T-helper 22 cell (primary cell): ENCODE measurements around the gene COBL.

ENCODE experiments used
- DNase-seq: peaks from one replicate; pipeline ENCODE4 v3.0.0-alpha.2; 2020; ENCODE audit warnings: low read depth

Gene COBL

DNA sequence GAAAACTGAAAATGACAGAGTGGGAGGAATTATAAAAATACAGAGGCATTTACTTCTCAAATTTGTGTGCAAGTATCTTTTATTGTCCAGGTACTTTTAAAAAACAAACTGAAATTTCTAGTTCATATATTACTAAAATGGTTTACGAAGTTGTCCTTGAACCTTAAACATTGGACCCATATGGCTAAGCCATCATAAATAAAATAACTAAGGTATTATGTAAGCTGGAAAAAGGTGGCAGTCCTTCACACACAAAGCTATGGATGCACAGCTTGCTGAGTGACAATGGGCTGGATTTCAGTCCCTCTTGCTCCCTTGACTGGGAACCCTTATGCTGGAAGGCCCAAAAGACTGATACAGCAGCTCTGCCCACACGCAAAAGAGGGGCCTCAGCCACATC, 66.1 kb downstream of the COBL start:
- no peak for DNase-seq

DNA sequence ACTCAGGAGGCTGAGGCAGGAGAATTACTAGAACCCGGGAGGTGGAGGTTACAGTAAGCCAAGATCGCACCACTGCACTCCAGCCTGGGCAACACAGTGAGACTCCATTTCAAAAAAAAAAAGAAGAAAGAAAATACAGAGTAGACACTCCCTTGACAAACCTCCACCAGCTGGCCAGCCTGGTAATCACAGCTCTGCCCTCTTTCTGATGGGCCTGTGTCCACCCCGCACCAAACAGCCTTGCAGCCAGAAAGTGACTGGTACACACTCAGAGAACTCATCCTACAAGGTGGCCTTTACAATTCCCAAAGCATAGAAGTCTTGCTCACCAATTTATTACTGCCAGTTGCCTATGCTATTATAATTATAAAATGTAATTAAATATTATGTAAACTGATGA, 66.6 kb downstream of the COBL start:
- no peak for DNase-seq

DNA sequence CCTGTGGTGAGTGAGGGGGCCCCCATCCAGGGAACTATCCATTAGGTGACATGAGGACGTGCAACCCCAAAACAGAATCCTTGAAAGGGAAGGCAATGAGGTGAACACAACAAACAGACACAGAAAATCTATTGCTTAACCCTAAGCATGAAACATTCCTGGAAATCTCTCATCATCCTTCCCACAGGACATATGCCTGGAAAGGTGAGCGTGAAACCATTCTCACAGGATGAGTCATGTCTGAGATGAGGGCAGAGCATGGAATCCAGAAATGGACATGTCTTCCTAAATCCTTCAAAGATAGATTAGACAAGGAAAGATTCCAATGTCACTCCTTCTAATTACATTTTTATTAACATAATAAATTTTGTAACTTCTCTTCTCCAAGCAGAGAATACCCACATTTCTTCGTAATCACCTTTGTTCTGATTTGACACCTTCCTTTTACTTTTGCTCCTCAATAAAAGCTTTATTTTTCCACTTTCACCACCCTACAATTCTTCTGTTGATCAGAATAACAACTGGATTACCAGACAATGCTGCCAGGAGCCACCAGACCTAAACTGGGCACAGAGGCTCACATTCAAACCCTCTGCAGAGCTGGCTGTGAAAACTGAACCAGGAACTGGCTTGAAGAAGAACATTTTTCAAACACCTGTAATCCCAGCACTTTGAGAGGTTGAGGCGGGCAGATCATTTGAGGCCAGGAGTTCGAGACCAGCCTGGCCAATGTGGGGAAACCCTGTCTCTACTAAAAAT, 67.2 kb downstream of the COBL start:
- DNase-seq: no peak

DNA sequence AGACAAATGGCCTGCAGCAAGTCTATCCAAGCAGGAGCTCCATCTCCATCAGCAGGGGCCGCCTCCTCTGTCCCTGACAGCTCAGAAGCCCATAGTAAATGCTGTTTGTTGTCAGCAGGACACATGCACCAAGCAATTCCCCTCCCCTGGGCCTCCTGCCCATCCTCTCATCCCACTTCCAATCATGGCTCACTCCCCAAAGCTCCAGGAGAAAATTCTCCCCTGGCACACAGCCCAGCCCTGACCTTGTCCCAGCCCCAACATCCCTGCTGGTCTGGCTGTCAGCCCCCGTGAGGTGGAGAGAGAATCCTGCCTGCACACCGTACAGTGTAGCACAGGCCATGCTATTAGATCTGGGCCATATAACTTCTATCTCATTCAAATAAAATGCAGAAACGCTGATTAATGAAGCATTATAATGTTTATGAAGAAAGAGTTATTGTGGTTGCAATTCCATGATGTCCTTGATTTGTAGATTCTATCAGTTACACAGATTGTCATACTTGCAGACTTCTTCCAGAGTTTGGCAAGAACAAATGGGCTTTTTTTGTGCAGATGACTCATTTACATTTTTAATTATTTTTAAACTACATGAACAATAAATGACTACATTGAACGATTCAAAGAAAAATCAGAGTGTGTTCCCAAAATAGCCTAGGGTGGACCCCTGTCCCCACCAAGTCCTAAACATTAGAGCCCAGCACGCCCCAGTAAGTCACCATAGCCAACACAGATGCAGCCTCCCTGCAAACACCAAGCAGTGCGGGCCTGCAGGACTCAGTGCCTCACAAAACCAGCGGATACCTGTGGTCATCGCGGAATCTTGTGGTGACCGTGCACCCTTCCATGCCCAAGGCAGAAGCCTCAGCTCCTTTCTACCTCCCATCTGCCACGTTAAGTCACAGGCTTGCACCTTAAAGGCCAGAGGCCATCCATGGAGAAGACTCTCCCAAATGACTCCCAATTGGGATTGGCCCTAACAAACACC, 70.1 kb downstream of the COBL start:
- no peak for DNase-seq

DNA sequence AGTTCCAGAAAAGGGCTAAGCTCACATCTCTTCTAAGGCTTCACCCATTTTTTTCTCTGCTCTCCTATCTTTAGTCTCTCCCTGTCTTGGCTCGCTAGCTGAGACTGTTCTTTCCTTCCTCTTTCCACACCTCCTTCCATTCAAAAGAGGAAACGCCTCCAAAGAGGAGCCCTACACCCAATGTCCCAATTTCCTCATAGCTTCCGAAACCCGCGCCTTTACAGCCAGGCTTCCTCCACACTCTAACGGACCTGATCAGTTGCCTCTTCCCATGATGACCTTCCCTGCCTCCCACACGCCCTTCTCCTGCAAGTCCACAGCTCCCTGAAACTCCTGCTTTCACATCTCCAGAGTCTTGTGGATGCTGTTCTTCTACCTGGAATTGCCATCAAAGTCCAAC, 71.7 kb downstream of the COBL start:
- DNase-seq: no peak

DNA sequence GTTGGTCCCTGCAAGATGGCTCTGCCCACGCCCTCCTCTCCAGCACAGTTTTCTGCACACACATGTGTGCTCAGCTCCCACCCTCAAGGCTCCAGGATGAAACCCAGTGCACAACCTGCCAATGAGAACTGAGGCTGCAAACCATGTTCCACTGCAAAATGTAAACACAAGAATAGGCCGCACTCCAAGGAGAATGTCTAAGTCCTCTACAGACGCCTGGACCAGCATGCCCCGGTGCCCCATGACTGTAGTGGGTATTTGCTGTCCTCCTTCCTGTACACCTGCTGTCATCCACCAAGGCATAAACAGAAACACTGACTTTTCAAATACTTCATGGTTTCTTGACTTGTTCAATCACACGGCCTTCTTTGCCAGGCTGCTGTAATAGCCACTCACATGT, 72.6 kb downstream of the COBL start:
- DNase-seq: no peak

DNA sequence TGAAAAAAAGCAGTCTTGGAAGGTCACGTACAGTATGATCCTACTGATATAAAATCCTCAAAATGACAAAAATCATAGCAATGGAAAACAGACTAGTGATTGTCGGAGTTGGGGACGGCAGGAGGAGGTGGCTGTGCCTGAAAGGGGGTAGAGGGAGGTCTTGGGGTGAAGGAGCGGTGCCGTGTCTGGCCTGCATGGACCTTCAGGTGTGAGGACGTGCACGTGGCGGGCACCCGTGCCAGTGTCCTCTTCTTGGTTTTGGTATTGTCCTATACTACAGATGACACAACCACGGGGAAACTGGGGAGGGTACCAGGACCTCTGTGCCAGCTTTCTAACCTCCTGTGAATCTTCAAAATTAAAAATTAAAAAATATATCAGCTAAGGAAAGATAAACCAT, 73.0 kb downstream of the COBL start:
- DNase-seq: no peak

DNA sequence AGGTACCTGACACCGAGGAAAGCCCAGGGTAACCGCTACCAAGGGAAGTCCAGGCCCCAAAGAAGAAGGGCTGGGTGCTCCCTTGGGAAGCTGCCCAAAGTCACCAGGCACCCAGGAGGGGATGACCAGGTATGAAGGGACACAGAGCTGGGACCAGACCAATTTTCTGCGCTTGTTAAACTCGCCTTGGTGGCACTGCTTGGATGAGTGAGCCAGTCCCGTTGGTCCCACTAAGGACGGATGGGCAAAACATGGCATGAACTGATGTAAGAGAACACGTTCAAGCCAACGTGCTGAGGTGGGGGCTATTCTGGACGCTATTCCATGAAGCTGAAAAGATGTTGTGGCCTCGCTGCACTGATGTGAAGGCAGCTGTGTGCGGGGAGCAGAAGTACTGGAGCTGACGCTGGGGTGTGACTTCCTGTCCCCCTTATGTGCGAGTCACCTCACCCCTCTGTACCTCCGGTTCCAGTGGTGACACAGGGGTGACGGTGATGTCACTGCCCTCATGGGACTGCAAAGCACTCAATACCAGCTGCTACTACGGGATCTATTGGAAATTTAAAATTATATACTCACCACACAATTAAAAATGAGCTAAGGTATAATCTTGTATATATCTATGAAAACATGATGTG, 73.6 kb downstream of the COBL start:
- DNase-seq: no peak

DNA sequence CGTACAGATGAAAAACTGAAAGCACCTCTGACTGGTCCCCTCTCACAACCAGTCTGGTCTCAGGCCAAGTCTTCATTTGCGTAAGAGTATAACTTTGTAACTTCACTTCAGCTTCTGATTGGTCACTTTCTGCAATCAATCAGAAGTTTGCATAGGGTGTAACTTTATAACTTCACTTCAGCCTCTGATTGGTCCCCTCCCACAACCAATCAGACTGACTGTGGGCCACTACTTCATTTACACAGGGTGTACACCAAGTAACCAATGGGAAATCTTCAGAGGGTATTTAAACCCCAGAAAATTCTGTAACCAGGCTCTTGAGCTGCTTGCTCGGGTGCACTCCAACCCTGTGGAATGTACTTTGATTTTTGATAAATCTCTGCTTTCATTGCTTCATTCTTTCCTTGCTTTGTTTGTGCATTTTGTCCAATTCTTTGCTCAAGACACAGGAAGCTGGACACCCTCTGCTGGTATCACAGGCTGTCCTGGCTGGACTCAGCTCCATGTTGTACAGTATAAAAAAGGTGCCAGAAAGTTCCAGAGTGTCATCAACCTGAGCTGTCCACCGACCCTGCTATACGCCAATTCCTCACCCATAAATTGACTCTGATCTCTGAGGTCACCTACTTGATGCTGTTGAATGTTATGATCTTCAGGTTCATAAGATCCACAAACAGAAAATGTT, 74.5 kb downstream of the COBL start:
- DNase-seq: no peak

DNA sequence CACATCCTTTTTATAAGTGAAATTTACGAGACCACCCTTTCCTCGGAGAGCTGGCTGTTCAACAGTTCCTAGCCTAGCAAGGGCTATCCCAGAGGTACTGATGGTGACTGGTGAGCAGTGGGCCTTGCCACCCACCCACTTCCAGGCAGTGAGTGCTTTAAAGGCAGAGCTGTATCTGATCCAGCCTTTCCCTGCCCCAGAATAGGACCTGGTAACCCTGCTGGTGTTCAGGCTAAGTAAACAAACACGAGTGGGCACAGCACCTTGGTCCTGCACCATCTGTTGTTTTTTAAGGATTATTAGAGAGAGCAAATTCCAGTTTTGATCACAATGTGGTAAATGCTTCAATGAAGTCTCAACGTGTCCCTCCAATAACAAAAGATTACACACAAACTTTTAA, 75.7 kb downstream of the COBL start:
- DNase-seq: no peak

DNA sequence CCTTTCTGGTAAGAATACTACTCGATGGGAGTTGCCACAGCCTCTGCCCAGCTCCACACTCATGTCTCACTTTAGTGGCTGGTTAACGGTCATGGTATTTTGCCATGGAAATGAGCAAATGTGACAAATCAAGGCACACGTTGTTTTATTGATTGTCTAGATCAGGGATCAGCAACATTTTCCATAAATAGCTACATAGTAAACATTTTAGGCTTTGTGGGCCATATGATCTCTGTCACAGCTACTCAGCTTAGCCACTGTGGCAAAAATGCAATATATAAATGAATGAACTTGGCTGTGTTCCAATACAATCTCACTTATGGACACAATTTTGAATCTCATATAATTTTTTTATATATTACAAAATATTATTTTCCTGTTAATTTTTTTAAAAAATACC, 76.9 kb downstream of the COBL start:
- DNase-seq: no peak

DNA sequence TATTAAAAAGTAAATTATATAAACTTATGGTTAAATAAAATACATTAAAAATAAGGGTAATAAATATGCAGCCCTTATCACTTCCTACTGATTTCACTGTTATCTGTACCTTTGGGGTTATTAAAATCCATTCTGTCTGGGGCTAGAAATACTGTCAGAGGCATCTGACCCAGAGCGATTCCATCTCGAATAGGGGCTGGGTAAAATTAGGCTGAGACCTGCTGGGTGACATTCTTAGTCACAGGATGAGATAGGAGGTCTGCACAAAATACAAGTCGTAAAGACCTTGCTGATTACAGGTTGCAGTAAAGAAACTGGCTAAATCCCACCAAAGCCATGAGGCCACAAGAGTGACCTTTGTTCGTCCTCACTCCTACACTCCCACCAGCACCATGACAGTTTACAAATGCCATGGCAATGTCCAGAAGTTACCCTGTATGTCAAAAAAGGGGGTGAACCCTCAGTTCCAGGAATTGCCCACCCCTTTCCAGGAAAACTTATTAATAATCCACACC, 77.6 kb downstream of the COBL start:
- no peak for DNase-seq

DNA sequence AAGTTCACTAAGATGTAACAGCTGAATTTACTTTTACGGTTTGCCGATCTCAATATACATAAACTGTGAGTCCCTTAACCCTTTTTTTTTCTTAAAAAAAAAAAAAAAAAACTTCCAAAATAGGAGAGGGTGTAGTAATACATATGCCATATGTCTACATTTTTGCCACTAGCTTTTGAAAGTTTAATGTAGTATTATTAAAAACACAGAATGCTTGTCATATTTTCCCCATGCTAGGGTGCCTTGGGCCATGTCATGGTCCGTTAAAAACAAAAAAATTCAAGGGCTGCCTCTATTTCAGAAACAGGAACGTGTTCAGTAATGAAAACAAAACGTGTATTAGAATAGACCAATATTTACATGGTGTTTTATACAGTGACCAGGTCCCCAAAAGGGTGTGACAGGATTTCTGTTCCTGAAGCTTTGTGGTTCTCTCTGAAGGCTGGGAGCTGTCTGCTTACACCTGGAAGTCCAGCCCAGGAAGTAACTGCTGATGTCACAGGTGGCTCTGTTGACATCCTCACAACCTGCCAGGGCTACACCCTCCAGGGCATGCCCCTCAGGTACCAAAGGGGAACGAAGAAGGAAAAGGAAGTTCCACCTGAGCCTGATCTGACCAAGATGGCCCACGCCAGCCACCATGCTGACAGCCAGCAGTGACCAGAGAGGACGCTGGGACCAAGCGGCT, 79.0 kb downstream of the COBL start:
- no peak for DNase-seq

DNA sequence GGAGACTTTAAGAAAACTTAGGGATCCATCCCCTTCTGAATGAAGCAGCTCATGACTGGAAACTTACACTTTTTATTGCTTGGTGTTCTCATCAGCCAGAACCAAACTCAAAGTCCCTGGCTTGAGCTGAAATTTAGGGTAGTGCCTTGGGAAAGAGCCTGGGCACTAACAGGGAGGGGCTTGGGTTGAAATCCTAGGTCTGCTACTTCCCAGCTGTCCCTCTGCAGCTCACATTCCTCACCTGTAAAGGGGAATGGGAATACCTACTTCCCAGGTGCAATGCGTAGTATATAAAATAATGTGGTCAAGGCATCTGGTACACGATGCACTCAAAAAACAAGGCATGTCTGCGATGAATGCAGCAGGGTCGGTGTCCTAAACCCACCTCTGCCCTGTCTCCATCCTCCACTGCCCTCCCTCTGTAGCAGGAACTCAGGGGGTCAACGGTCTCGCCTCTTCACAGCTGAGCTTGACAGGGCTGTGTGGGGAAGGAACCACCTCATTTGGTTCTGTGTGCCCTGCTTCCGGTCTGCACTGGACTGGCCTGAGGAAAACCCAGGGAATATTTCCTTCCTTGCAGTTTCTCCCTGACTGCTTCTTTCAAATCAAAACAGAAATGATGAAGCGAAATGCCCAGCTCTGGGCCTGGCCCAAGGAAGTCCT, 80.0 kb downstream of the COBL start:
- no peak for DNase-seq

DNA sequence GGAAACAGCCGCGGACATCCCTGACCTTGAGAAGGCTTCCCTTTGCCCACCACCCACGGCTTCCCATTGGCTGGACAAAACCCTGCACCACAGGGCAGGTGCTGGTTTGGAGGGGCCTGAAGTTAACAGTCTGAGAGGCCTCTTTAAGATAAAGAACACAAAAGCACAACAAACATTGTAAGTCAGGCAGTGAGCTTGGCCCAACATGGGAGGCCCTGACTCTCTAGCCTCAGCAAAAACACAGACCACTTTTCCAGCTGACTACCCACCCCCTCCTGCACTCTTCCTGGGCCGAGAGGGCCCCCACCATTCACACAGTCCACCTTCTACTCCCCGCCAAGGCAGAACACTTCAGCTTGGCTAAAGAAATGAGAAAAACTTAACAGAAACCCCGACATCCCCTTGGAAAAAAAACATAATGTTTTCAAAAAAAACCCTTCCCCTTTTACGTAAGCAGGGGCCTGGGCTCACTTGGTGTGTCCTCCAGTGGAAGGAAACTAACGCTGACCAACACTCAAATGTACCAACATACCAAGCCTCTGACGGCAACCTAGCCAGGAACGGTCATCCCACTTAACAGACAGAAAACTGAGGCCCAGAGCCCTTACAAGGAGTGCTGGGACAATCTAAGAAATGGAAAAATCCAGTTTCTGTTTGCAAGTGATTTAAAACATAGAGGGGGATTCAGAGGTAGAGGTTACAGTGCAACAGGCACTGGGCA, 80.9 kb downstream of the COBL start:
- DNase-seq: no peak

DNA sequence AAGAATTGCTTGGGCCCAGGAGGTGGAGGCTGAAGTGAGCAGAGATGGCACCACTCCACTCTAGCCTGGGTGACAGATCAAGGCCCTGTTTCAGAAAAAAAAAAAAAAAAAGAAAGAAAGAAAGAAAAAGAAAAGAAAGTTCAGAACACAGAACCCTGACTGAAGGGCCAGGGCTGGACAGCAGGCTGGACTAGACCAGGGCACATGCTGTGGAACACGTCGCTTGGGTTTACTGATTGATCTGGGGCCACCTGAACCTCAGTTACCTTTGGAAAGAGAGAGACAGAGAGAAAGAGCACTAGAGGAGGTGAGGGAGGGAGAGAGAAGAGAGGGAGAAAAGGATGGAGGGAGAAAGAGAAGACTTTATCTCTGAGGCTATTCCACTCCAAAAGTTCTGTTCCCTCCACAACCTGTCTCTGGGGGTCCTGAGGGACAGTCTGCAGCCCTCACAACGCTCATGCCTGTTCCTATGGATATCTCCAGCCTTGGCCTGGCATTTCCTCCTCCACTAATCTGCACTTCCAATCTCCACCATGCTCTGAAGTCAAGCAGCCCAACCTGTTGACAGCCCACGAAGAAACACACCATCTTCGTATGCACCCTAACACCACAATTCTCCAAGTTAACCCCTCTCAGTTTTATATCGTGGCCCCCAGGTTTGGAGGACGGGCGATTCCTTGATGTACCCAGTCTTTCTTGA, 81.8 kb downstream of the COBL start:
- DNase-seq: no peak

DNA sequence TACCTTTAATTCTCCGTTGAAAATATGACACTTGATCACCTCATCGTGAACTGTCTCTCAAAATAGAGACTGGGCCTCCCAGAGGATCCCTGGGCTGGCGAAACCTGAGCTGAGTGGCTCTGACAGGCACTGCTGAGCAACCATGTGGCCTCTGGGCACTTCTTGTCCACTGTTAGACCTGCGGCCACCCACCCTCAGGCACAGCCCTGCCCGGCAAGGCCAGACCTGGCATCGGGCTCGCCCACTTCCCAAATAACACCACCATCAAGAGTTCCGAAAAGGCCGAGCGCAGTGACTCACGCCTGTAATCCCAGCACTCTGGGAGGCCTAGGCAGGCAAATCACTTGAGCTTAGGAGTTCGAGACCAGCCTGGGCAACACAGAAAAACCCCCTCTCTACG, 82.5 kb downstream of the COBL start:
- no peak for DNase-seq

DNA sequence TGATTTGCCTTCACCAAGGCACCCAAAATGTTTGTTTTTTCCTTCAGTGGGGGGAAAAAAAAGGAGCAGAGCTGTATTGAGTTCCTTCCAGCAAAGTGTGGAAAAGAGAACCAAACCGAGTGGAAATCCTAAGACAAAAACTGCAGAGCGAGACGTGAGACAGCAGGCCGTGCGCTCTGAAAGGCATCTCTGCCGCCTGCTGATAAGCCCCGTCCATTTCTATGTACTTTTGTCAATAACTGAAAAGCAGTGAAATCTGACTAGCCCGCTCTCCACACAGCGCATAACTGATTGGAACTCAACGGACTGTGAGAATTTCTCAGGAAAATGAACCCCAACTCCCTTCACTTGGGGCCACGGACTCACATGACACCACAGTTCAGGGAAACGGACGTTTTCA, 83.2 kb downstream of the COBL start:
- DNase-seq: no peak

DNA sequence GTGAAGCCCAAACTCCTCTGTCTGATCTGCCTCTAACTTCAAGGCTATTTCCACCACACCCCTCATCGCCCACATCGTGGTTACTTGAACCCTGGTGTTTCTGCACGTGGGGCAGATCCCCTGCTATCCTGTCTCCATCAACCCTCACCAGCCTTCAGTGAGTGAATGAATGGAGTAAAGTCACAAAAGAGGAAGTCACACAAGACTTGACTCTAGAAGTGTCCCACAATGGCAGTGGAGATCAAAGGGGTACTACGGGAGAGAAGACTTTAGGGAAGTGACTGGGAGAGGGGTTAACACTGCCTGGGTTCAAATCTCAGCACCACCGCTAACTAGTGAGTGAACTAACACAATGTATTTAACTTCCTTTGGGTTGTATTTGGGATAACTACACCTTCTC, 85.9 kb downstream of the COBL start:
- DNase-seq: no peak

DNA sequence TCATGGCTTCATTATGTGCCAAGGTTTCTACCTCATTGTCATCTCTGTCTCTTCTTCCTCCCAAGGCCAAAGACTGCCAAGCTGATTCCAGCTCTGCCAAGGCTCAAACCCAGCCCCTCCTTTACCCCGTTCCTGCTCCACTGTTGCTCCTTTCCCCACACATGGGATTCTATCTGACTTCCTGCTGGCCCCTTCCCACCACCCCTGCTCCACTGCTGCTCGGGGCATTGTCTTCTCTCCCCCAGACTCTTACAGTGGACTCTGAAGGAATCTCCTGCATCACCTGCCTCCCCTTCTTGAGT, 86.3 kb downstream of the COBL start:
- DNase-seq: no peak
